WERI-Rb-1 (cell line): ENCODE data around the gene HOXA13.

ENCODE experiments used
- DNase-seq: peaks from one replicate; pipeline ENCODE4 v3.0.0-alpha.2; 2020
- H3K27ac ChIP-seq: fragments of 250-450 bp; sonication (Bioruptor Pico); 2 replicates; pipeline ENCODE4 v1.5.1; 2020; ENCODE audit warnings: mild to moderate bottlenecking, moderate library complexity
- H3K27me3 ChIP-seq: fragments of 250-450 bp; sonication (Bioruptor Pico); 2 replicates; pipeline ENCODE4 v1.5.1; 2021; ENCODE audit warnings: mild to moderate bottlenecking, low read depth, moderate library complexity; ENCODE audit not compliant: insufficient read depth, severe bottlenecking
- H3K36me3 ChIP-seq: fragments of 250-450 bp; sonication (Bioruptor Pico); 2 replicates; pipeline ENCODE4 v1.5.1; 2020; ENCODE audit warnings: mild to moderate bottlenecking, moderate library complexity
- H3K4me3 ChIP-seq: 2 replicates; pipeline ENCODE4 v1.5.1; 2011; ENCODE audit warnings: low read depth, mild to moderate bottlenecking, control low read depth, low read length
- H3K9me3 ChIP-seq: fragments of 250-450 bp; sonication (Bioruptor Pico); 2 replicates; pipeline ENCODE4 v1.5.1; 2021; ENCODE audit warnings: mild to moderate bottlenecking, moderate library complexity; ENCODE audit not compliant: severe bottlenecking
- CTCF ChIP-seq: IDR thresholded peaks from 2 replicates; pipeline ENCODE4 v1.5.1; 2011; ENCODE audit warnings: low read depth, mild to moderate bottlenecking, control low read depth, inconsistent platforms, low read length

Gene HOXA13

GRCh38 chr7:27214239-27214950, 14.5 kb upstream of the HOXA13 start:
- Histone ChIP-seq H3K27ac (no peak overlapping the region), H3K36me3 (no peaks in the 10 kb centered on the region), H3K9me3 (no peaks in the 10 kb centered on the region), H3K27me3 (peaks cover 86% of the 10 kb centered on the region), H3K4me3 (no peak overlapping the region)
- TF ChIP-seq CTCF = no peak
- no peak for DNase-seq

GRCh38 chr7:27213433-27214238, 13.7 kb upstream of the HOXA13 start:
- Histone ChIP-seq H3K4me3 (no peak overlapping the region), H3K27ac (no peak overlapping the region), H3K27me3 (peaks cover 92% of the 10 kb centered on the region), H3K9me3 (no peaks in the 10 kb centered on the region), H3K36me3 (no peaks in the 10 kb centered on the region)
- no peak for TF ChIP-seq CTCF
- no peak for DNase-seq

GRCh38 chr7:27212497-27213432, 12.9 kb upstream of the HOXA13 start:
- no peak for TF ChIP-seq CTCF
- Histone ChIP-seq H3K27me3 (peaks cover 96% of the 10 kb centered on the region), H3K4me3 (no peak overlapping the region), H3K36me3 (no peaks in the 10 kb centered on the region), H3K9me3 (no peaks in the 10 kb centered on the region), H3K27ac (no peak overlapping the region)
- DNase-seq = no peak

- Histone ChIP-seq H3K36me3 (no peaks in the 10 kb centered on the region), H3K27me3 (peaks cover 97% of the 10 kb centered on the region), H3K27ac (no peak overlapping the region), H3K9me3 (no peaks in the 10 kb centered on the region), H3K4me3 (no peak overlapping the region)
- no peak for TF ChIP-seq CTCF
- DNase-seq = no peak
These were observed 11.9 kb upstream of the HOXA13 start for GRCh38 chr7:27211764-27212204.

- Histone ChIP-seq H3K27ac (no peak overlapping the region), H3K9me3 (no peaks in the 10 kb centered on the region), H3K36me3 (no peaks in the 10 kb centered on the region), H3K27me3 (peaks cover 97% of the 10 kb centered on the region), H3K4me3 (no peak overlapping the region)
- no peak for DNase-seq
- TF ChIP-seq CTCF = no peak
These were observed 11.2 kb upstream of the HOXA13 start for GRCh38 chr7:27211084-27211446.
